Measurements from ENCODE around the gene ZNF654.
"Not testable (repeated sequence)": the region's sequence is repeated elsewhere in the genome, so short reads cannot be mapped to it uniquely, and the experiment has no call there.

Gene ZNF654

GRCh38 chr3:88058581-88059379 lies at the start of gene ZNF654, which contains the start of gene CGGBP1:
TSS of gene ZNF654 (plus strand) at chr3:88059255. CDS start at chr3:88059320, 65 bp downstream.
TSS of gene CGGBP1 (minus strand) at chr3:88059005. CDS start at chr3:88055976, 3,029 bp downstream.
- H3K4me3 ChIP-seq (ENCODE audit: low read length) = peak within 1 kb of the TSS; percentile 89
- TF ChIP-seq, protein P1, sequence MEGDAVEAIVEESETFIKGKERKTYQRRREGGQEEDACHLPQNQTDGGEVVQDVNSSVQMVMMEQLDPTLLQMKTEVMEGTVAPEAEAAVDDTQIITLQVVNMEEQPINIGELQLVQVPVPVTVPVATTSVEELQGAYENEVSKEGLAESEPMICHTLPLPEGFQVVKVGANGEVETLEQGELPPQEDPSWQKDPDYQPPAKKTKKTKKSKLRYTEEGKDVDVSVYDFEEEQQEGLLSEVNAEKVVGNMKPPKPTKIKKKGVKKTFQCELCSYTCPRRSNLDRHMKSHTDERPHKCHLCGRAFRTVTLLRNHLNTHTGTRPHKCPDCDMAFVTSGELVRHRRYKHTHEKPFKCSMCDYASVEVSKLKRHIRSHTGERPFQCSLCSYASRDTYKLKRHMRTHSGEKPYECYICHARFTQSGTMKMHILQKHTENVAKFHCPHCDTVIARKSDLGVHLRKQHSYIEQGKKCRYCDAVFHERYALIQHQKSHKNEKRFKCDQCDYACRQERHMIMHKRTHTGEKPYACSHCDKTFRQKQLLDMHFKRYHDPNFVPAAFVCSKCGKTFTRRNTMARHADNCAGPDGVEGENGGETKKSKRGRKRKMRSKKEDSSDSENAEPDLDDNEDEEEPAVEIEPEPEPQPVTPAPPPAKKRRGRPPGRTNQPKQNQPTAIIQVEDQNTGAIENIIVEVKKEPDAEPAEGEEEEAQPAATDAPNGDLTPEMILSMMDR (IDR thresholded peaks at IDR 0.05; ENCODE audit: insufficient read depth, low read depth, low read length, missing control alignments) = no peak
- DNase-seq (ENCODE audit: low read depth) = peak; percentile 99

DNA sequence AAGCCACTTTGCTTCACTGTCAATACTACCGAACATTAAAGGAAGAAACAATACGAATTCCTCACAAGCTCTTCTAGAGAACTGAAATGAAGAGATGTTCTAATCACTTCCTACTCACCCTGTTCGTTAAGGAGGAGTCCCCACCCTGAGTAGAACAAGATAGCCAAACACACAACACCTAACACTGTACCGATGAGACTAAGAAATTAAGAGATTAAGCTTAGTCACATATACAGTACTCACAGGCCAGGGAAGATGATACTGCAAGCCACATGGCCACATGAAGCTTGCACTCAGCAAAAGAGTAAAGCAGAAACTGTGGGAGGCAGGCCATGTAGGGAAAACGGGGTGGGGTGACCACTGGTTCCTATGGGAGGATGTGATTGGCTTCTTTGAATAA lies 48.2 kb upstream of the ZNF654 start:
- TF ChIP-seq, protein P1 (IDR thresholded peaks at IDR 0.05; ENCODE audit: insufficient read depth, low read depth, low read length, missing control alignments) = no peak

GRCh38 chr3:88013592-88013991 lies 45.5 kb upstream of the ZNF654 start:
- no peak overlapping the region for H3K4me3 ChIP-seq (ENCODE audit: low read length)
- TF ChIP-seq, protein P1 (IDR thresholded peaks at IDR 0.05; ENCODE audit: insufficient read depth, low read depth, low read length, missing control alignments) = no peak
- no peak for DNase-seq (ENCODE audit: low read depth)

More for the DNA sequence above, 48.2 kb upstream of the ZNF654 start:
- no peak for DNase-seq (ENCODE audit: low read depth)
- H3K4me3 ChIP-seq (ENCODE audit: low read length) = no peak overlapping the region

- not testable (repeated sequence) for H3K4me3 ChIP-seq (ENCODE audit: low read length); DNase-seq (ENCODE audit: low read depth)
Observed at GRCh38 chr3:88015656-88016055, 43.4 kb upstream of the ZNF654 start.

GRCh38 chr3:88019024-88019423 lies 40.0 kb upstream of the ZNF654 start:
- DNase-seq (ENCODE audit: low read depth) = no peak

DNA sequence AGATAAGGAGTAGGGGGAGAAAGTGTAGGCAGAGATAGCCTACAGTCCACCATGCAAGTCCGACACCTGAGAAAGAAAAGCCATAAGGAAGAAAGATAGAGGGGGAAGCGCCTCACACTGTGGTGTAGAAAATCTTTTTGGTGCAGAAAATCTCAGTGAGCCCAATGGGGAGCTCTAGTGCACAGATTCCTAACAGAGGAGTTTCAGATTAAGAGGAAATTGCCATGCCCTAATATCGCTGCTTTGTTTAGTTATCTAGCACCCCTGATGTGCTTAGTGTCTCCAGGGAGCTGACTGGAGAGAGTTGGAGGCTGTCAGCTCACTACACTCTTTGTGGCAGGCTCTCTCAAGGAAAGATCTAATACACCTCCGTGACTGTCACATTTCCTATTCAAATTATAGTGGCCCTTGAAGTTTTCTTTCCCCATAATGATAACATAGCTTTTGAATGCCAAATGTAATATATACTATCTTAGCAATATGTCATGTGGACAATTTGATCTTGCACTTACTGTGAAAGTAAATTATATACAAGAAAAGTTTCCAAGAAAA lies 34.0 kb upstream of the ZNF654 start:
- TF ChIP-seq, protein P1 (IDR thresholded peaks at IDR 0.05; ENCODE audit: insufficient read depth, low read depth, low read length, missing control alignments) = no peak
- no peak for DNase-seq (ENCODE audit: low read depth)
- no peak overlapping the region for H3K4me3 ChIP-seq (ENCODE audit: low read length)

More at GRCh38 chr3:88019024-88019423, 40.0 kb upstream of the ZNF654 start:
- TF ChIP-seq, protein P1 (IDR thresholded peaks at IDR 0.05; ENCODE audit: insufficient read depth, low read depth, low read length, missing control alignments) = no peak
- no peak overlapping the region for H3K4me3 ChIP-seq (ENCODE audit: low read length)

GRCh38 chr3:88028876-88029275 lies 30.2 kb upstream of the ZNF654 start:
- TF ChIP-seq, protein P1 (IDR thresholded peaks at IDR 0.05; ENCODE audit: insufficient read depth, low read depth, low read length, missing control alignments) = no peak
- no peak for DNase-seq (ENCODE audit: low read depth)
- no peak overlapping the region for H3K4me3 ChIP-seq (ENCODE audit: low read length)
